GM12874 (cell line): ENCODE data around the gene RANBP9.

ENCODE experiments used
- TF ChIP-seq, protein P1 (sequence below): IDR thresholded peaks from 2 replicates; pipeline ENCODE4 v1.5.1; 2011; ENCODE audit warnings: low read depth, mild to moderate bottlenecking, control low read depth, low read length, moderate library complexity; ENCODE audit not compliant: insufficient read depth

RANBP9 gene

GRCh38 chr6:13709689-13710551 is 1.7 kb downstream of the RANBP9 start:
- TF ChIP-seq, protein P1, sequence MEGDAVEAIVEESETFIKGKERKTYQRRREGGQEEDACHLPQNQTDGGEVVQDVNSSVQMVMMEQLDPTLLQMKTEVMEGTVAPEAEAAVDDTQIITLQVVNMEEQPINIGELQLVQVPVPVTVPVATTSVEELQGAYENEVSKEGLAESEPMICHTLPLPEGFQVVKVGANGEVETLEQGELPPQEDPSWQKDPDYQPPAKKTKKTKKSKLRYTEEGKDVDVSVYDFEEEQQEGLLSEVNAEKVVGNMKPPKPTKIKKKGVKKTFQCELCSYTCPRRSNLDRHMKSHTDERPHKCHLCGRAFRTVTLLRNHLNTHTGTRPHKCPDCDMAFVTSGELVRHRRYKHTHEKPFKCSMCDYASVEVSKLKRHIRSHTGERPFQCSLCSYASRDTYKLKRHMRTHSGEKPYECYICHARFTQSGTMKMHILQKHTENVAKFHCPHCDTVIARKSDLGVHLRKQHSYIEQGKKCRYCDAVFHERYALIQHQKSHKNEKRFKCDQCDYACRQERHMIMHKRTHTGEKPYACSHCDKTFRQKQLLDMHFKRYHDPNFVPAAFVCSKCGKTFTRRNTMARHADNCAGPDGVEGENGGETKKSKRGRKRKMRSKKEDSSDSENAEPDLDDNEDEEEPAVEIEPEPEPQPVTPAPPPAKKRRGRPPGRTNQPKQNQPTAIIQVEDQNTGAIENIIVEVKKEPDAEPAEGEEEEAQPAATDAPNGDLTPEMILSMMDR, result no peak

GRCh38 chr6:13708736-13709135 is 2.9 kb downstream of the RANBP9 start:
- TF ChIP-seq, protein P1, result no peak

DNA sequence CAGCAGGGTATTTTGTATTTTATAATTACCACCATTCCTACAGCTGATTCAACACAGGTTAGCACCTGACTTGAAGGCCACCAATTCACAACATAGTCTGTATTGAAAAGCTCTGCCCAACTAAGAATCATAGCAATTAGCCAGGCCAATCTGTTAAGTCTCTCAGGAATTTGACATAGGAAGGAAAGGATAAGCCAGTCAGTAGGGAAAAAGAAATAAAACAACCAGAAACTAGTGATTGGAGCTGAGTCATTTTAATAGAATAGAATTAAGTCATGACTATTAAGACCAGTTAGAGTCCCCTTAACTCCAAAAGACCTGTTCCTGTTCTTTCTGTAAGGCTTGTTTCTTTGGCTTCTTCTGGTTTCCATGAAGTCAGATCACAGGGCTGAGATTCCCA is 8.1 kb downstream of the RANBP9 start:
- TF ChIP-seq, protein P1, result no peak

- TF ChIP-seq, protein P1, result no peak
Observed at GRCh38 chr6:13702809-13703302, 8.8 kb downstream of the RANBP9 start.

DNA sequence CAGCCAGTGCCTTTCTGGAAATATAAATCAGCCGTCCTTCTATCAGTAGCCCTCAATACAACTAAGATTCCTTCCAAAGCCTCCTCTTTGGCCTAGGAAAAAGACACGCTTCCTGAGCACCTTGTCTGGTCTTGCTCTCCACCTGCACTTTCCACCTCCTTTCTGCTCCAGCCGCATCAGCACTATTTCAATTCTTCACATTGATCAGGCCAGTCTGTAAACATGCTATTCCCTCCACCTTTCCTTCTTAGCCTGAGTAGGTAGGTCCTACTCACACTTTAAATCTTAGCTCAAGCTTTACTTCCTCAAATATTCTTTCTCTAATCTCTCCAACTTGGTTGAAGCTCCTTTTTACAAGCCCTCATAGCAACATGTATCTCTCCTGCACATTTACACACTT is 11.4 kb downstream of the RANBP9 start:
- TF ChIP-seq, protein P1, result no peak

DNA sequence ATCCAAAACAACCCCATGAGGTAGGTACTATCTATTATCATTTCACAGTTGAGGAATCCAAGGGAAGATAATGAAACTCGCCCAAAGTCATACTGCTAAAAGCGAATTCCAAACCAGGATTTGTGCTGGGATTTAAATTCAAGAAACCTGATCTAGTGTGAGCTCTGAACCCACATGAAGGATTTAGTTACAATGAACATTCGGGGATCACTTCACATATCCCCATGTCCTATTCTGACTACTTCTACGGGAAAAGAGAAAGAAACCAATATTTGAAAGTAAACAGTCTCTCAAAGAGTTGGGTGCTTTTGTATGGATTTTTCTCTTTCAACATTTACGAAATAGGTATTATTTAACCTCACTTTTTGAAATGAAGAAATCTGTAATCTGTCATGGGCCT is 12.9 kb downstream of the RANBP9 start:
- TF ChIP-seq, protein P1, result no peak

- TF ChIP-seq, protein P1, result no peak
Observed at GRCh38 chr6:13697857-13698256, 13.8 kb downstream of the RANBP9 start.
